HUES6 (cell line): Measurements from ENCODE around the gene TECPR1.
"Not testable (repeated sequence)": the region's sequence is repeated elsewhere in the genome, so short reads cannot be mapped to it uniquely, and the experiment has no call there.

Source experiments
- H3K27ac ChIP-seq: 2 replicates; pipeline ENCODE4 v1.7.0; 2013; ENCODE audit warnings: low read depth, mild to moderate bottlenecking, low read length, inconsistent platforms
- H3K27me3 ChIP-seq: 2 replicates; pipeline ENCODE4 v1.6.1; 2013; ENCODE audit warnings: low read length; ENCODE audit not compliant: control insufficient read depth, insufficient read depth
- H3K36me3 ChIP-seq: 2 replicates; pipeline ENCODE4 v1.6.1; 2013; ENCODE audit warnings: low read length; ENCODE audit not compliant: control insufficient read depth, insufficient read depth
- H3K4me1 ChIP-seq: 2 replicates; pipeline ENCODE4 v1.6.1; 2013; ENCODE audit warnings: low read length; ENCODE audit not compliant: control insufficient read depth, insufficient read depth
- H3K4me3 ChIP-seq: 2 replicates; pipeline ENCODE4 v1.5.1; 2013; ENCODE audit warnings: low read depth, low read length
- H3K9ac ChIP-seq: one replicate; pipeline ENCODE4 v1.6.1; 2013; ENCODE audit warnings: mild to moderate bottlenecking, low read length
- H3K9me3 ChIP-seq: 2 replicates; pipeline ENCODE4 v1.6.1; 2013; ENCODE audit warnings: low read depth, low read length; ENCODE audit not compliant: control insufficient read depth, insufficient read depth

TECPR1 gene

GRCh38 chr7:98223351-98223897, 28.6 kb downstream of the TECPR1 start:
- Histone ChIP-seq H3K4me3 (no peak overlapping the region), H3K4me1 (no peaks in the 10 kb centered on the region), H3K9ac (no peak overlapping the region), H3K27me3 (no peaks in the 10 kb centered on the region), H3K27ac (no peak overlapping the region), H3K36me3 (peaks cover 3% of the 10 kb centered on the region; the same call in 1 of the 2 replicates), H3K9me3 (no peaks in the 10 kb centered on the region)

- Histone ChIP-seq H3K4me1 (no peaks in the 10 kb centered on the region), H3K27ac (no peak overlapping the region), H3K9ac (no peak overlapping the region), H3K36me3 (peaks cover 3% of the 10 kb centered on the region; the same call in 1 of the 2 replicates), H3K4me3 (no peak overlapping the region), H3K9me3 (no peaks in the 10 kb centered on the region), H3K27me3 (no peaks in the 10 kb centered on the region)
Observed at GRCh38 chr7:98222533-98223195, 29.4 kb downstream of the TECPR1 start.

GRCh38 chr7:98221611-98222532, 30.2 kb downstream of the TECPR1 start:
- Histone ChIP-seq H3K4me1 (no peaks in the 10 kb centered on the region), H3K27ac (no peak overlapping the region), H3K9ac (no peak overlapping the region), H3K4me3 (no peak overlapping the region), H3K9me3 (no peaks in the 10 kb centered on the region), H3K36me3 (peaks cover 3% of the 10 kb centered on the region; the same call in 1 of the 2 replicates), H3K27me3 (no peaks in the 10 kb centered on the region)

GRCh38 chr7:98219382-98219781, 32.6 kb downstream of the TECPR1 start:
- H3K27ac ChIP-seq, H3K4me3 ChIP-seq, H3K36me3 ChIP-seq, H3K4me1 ChIP-seq, H3K9me3 ChIP-seq, H3K9ac ChIP-seq, H3K27me3 ChIP-seq: not testable (repeated sequence)

- H3K9ac ChIP-seq = no peak overlapping the region
- H3K27ac ChIP-seq = no peak overlapping the region
- no peaks in the 10 kb centered on the region for H3K9me3 ChIP-seq
- H3K4me1 ChIP-seq = no peaks in the 10 kb centered on the region
- no peak overlapping the region for H3K4me3 ChIP-seq
- H3K36me3 ChIP-seq = no peaks in the 10 kb centered on the region
- no peaks in the 10 kb centered on the region for H3K27me3 ChIP-seq
Observed at GRCh38 chr7:98217623-98218582, 34.1 kb downstream of the TECPR1 start.

GRCh38 chr7:98216941-98217622, 35.0 kb downstream of the TECPR1 start:
- H3K9ac ChIP-seq = no peak overlapping the region
- H3K27ac ChIP-seq = no peak overlapping the region
- H3K9me3 ChIP-seq = no peaks in the 10 kb centered on the region
- H3K36me3 ChIP-seq = no peaks in the 10 kb centered on the region
- H3K4me3 ChIP-seq = no peak overlapping the region
- H3K27me3 ChIP-seq = no peaks in the 10 kb centered on the region
- no peaks in the 10 kb centered on the region for H3K4me1 ChIP-seq

- Histone ChIP-seq H3K4me1 (peaks cover 3% of the 10 kb centered on the region; the same call in 1 of the 2 replicates), H3K9ac (no peak overlapping the region), H3K4me3 (no peak overlapping the region), H3K36me3 (no peaks in the 10 kb centered on the region), H3K9me3 (no peaks in the 10 kb centered on the region), H3K27me3 (no peaks in the 10 kb centered on the region), H3K27ac (no peak overlapping the region)
Observed at GRCh38 chr7:98215561-98216495, 36.2 kb downstream of the TECPR1 start.

- no peaks in the 10 kb centered on the region for H3K36me3 ChIP-seq
- no peak overlapping the region for H3K9ac ChIP-seq
- no peak overlapping the region for H3K4me3 ChIP-seq
- H3K27me3 ChIP-seq = no peaks in the 10 kb centered on the region
- peaks cover 3% of the 10 kb centered on the region; the same call in 1 of the 2 replicates for H3K4me1 ChIP-seq
- no peak overlapping the region for H3K27ac ChIP-seq
- H3K9me3 ChIP-seq = no peaks in the 10 kb centered on the region
Observed at GRCh38 chr7:98214811-98215321, 37.2 kb downstream of the TECPR1 start.
